ENCODE results near the gene IGF1.
"Not testable (repeated sequence)": the region's sequence is repeated elsewhere in the genome, so short reads cannot be mapped to it uniquely, and the experiment has no call there.

Gene IGF1

DNA sequence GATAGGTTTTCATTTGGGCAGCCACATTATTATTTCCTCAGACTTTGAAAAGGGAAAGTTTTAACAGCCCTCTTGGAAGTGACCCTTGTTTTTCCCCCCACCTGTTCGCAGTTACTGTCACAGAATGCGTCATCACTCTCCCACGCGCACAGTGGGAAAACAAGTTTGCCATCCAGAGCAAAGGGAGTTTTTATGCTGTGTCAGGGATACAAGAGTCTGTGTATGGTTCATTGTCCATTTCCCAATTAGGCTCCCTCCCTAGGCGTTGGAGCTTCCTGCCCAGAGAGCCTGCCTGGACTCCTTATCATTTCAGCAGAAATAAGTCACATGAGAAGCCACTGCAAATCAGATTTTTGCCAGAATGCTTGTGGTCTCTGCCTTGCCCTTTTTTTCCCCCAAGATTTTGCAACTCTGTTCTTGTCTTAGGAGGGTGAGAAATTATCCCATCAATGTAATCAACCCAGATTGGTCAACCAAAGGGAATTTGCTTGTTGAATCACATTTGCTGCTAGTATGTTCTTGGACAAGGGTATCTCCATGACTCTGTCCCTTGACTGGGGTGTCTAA, 104.1 kb downstream of the IGF1 start:
- DNase-seq = no peak

GRCh38 chr12:102374190-102374589, 106.2 kb downstream of the IGF1 start:
- no peak for DNase-seq

DNA sequence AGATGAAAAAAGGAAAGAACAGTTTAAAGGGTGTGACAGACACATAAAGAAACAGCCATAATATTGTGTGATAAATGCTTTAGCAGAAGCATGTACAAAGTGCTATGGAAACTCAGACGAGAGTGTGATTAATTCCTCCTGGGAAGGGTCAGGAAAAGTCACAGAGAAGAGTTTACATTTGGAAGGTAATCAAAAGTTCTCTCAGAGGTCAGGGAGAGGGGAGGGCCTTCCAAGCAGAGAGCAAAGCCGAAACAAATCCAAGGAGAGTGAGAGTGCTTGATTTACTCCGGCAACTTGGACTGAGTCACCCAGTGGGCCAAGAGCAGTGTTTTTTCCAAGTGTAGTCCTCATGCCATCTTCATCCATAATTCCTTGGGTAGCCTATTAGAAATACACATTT, 108.3 kb downstream of the IGF1 start:
- DNase-seq = no peak

DNA sequence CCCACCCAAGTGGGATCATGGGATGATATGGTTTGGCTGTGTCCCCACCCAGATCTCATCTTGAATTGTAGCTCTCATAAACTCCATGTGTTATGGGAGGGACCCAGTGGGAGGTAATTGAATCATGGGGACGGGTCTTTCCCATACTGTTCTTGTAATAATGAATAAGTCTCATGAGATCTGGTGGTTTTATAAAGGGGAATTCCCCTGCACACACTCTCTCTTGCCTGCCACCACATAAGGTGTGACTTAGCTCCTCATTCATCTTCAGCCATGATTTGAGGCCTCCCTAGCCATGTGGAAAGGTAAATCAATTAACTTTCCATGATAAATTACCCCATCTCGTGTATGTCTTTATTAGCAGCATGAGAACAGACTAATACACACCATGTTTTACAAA, 109.2 kb downstream of the IGF1 start:
- DNase-seq = no peak

- DNase-seq = no peak
These were observed 110.5 kb downstream of the IGF1 start for GRCh38 chr12:102369876-102370275.

DNA sequence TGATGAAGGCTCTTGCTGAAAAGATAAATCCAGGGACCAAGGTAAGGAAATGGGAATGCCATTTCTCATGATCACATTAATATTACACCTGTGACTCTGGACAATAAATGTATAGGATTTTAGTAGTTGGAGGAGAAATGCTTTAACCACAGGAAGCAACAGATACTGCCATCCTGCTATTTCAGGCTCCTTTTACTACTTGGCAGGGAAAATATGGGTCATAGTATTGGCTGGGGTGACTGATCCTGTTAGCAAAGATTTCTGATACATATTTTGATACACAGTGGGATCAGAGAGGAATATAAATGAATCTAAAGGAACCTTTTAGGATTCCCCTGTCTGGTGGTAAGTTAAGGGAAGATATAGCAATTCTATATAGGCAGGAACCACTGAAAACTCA, 115.0 kb downstream of the IGF1 start:
- DNase-seq = no peak

DNA sequence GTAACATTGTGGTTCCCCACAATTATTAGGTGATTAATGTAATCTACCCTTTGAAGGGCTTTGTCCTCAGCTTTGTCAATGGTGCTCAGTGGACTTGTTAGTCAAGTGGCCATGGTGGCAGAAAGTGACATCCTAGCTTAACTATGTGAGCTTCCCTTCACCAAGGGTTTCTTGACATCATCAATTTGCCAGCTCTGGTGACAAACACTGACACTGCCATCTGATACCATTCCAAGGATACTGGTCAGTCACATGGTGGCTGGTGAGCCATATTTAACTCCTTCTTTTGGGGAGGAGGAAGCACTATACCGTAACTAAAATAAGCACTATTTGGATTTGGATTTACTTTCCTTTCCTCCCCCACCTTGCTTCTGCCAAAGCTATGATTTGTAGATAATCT, 115.7 kb downstream of the IGF1 start:
- no peak for DNase-seq

GRCh38 chr12:102356690-102357089, 123.7 kb downstream of the IGF1 start:
- no peak for DNase-seq

- not testable (repeated sequence) for DNase-seq
These were observed 126.1 kb downstream of the IGF1 start for GRCh38 chr12:102354281-102354680.

DNA sequence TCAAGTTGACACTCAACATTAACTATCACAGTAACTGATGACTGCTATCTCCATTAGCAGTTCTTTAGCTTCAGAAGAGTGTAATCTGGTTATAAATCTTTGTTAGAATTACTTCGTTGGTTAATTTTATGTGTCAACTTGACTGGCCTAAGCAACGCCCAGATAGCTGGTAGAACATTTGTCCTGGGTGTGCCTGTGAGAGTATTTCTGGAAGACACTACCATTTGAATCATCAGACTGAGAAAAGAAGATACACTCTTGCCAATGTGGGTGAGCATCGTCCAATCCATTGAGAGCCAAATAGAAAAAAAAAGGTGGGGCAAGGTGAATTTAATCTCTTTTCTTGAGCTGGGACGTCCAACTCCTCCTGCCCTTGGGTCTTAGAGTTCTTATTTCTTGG, 129.0 kb downstream of the IGF1 start:
- no peak for DNase-seq

DNA sequence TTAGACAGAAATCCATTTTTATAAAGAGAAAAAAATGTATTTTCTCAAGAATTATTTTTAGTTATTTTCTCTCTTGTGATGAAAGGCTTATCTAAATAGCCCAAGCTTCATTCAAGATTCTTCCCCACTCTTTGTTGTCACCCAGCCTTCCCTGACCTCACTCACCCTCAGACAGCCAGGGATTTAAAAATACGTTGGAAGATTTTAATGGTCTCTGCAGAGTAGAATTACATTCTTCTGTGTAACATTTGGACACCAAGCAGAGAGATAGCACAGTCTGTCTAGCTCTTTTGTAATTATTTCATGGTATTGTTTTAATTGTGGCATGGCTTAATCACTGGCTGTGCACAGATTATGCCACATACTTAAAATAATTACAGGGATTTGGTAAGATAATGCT, 130.3 kb downstream of the IGF1 start:
- DNase-seq = no peak

DNA sequence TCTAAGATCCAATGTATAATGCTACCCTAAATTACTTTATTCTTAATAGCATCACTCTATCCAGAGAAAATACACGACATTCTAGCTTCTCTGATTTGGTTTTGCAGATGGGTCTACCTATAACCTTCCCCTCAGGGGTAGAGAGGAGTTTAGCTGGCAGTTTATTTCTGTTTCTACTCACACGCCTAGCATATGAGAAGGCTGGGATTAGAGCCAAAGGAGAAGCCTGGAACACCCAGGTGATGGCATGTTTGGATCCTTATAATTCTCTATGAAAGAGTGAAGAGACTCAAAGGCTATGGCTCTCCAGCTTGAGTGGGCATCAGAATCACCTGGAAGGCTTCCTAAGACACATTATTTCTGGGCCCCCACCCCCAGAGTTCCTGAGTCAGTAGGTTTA, 131.3 kb downstream of the IGF1 start:
- DNase-seq = no peak

DNA sequence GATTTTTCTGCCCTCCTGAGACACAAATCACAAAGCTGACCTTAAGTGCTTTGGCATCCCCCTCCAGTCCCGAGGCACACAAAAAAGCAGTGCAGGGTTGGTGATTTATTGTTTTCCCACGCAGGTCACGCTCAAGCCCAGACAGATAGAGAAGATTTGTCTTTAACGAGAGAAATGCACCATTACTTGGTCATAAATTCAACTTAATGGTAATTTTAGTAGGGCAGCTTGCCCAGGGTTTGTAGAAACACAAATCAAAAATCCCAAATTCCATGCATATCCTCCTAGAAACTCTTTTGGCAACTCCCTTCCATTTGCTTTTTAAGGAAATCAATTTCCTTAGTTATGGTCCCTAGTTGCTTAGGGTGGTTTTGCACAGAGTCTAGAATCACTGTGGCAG, 132.6 kb downstream of the IGF1 start:
- DNase-seq = no peak
